ENCODE results near the gene ADRB2.

Gene ADRB2

DNA sequence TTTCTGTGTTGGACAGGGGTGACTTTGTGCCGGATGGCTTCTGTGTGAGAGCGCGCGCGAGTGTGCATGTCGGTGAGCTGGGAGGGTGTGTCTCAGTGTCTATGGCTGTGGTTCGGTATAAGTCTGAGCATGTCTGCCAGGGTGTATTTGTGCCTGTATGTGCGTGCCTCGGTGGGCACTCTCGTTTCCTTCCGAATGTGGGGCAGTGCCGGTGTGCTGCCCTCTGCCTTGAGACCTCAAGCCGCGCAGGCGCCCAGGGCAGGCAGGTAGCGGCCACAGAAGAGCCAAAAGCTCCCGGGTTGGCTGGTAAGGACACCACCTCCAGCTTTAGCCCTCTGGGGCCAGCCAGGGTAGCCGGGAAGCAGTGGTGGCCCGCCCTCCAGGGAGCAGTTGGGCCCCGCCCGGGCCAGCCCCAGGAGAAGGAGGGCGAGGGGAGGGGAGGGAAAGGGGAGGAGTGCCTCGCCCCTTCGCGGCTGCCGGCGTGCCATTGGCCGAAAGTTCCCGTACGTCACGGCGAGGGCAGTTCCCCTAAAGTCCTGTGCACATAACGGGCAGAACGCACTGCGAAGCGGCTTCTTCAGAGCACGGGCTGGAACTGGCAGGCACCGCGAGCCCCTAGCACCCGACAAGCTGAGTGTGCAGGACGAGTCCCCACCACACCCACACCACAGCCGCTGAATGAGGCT lies at the start of gene ADRB2:
Gene ADRB2 (plus strand): TSS at position 559 of the 686 bp plus-strand sequence. CDS start 221 bp downstream, outside the sequence.
- Mint-ChIP-seq H3K27me3 (peaks cover 32% of the 10 kb centered on the region), H3K4me1 (peaks cover 35% of the 10 kb centered on the region), H3K9me3 (no peaks in the 10 kb centered on the region), H3K27ac (peak within 1 kb of the TSS; percentile 64 to 76), H3K4me3 (peak within 1 kb of the TSS; percentile 88 to 89)
- peak; percentile 92 for ATAC-seq
- peak; percentile 85 to 88 for DNase-seq

DNA sequence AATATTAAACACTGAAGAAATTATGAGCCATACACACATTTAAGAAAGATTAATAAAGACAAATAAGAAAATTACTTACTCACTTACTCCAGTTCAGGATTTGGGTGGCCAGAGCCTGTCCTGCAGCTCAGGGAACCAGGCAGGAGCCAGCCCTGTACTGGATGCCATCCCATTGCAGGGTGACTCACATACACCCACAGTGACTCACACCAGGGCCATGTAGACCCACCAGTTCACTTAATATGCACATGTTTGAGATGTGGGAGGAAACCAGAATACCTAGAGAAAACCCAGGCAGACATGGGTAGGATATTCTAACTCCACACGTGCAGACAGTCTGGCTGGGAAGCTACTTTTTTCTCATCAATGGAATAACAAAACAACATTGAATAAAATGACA lies 49.6 kb upstream of the ADRB2 start:
- Mint-ChIP-seq H3K27me3 (peaks cover 54% of the 10 kb centered on the region), H3K9me3 (no peaks in the 10 kb centered on the region), H3K27ac (no peak overlapping the region), H3K4me3 (no peak overlapping the region), H3K4me1 (peaks cover 10% of the 10 kb centered on the region)
- peak; percentile 88 for ATAC-seq
- DNase-seq, result no peak

DNA sequence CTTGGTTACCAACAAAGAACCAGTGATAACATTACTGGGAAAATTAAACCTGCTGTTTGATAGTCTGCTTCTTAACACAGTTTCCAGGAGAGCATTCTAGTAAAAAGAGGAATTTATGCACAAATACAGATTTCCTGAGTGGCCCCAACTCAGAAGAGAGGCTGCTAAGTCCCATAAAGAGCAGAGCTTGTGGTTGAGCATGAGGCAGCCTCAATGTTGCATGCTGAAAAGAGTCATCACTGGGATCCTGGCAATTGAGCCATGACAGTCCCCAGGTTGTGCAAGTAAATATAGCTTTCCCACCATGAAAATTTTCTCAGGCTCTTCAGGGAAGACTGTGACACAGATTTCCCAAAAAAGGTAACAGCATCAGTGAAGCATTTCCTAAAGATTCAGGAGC lies 47.5 kb upstream of the ADRB2 start:
- H3K4me1 Mint-ChIP-seq, result peaks cover 10% of the 10 kb centered on the region
- peaks cover 46% of the 10 kb centered on the region for H3K27me3 Mint-ChIP-seq
- DNase-seq (no peak), ATAC-seq (no peak)
- H3K27ac Mint-ChIP-seq, result no peak overlapping the region
- H3K9me3 Mint-ChIP-seq, result no peaks in the 10 kb centered on the region
- no peak overlapping the region for H3K4me3 Mint-ChIP-seq

DNA sequence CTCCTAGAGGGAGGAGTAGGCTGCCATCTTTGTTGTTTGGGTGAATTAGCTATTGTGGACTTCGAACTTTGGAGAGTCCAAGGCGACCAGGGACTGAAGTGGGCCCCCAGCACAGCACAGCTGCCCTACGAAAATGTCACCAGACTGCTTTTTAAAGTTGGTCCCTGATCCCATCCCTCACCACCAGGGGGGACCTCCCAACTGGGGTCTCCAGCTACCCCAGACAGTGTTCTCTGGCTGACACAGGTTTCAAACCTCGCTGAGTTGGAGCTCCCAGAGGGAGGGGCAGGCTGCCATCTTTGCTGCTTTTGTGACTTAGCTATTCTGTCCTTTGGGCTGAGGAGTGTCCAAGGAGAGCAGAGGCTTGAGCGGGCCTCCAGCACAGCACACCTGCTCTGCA lies 45.7 kb upstream of the ADRB2 start:
- H3K27ac Mint-ChIP-seq, result no peak overlapping the region
- no peaks in the 10 kb centered on the region for H3K9me3 Mint-ChIP-seq
- DNase-seq (no peak), ATAC-seq (no peak)
- peaks cover 47% of the 10 kb centered on the region for H3K27me3 Mint-ChIP-seq
- peaks cover 10% of the 10 kb centered on the region for H3K4me1 Mint-ChIP-seq
- no peak overlapping the region for H3K4me3 Mint-ChIP-seq

DNA sequence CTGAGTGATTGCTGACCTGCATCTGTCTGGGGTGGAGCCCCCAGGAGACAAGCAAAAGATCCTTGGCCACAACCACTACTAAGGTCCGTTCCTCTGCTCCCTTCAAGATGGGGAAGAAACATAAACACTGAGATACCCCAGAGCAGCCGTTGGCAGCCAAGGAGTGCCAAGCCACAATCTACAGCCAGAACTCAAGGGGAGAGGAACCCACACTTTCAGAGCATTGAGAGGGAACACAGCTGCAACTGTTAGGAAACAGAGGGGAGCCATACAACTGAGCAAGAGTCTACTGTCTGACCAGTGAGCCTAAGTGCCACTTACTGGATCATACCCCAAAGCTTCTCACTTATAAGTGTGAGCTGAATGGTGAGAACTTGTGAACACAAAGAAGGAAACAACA lies 44.6 kb upstream of the ADRB2 start:
- ATAC-seq (no peak), DNase-seq (no peak)
- Mint-ChIP-seq H3K4me1 (peaks cover 7% of the 10 kb centered on the region), H3K27ac (no peak overlapping the region), H3K9me3 (no peaks in the 10 kb centered on the region), H3K27me3 (peaks cover 49% of the 10 kb centered on the region), H3K4me3 (no peak overlapping the region)

DNA sequence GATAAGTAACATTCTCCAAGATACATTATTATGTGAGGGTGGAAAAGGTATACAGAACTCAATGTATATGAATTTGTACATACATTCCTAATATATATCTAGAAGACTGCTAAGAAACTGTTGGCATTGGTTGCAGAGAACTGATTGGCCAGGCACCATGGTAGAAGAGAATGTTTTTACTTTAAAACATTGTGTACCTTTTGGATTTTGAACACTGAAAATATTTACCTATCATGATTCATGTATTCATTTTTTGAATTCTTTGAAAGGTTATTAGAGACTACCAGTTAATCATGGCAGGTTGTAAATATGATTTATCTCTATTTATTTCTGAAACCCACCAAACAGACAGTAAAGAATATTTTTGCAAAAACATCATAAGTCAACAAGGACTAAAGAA lies 41.2 kb upstream of the ADRB2 start:
- Mint-ChIP-seq H3K9me3 (no peaks in the 10 kb centered on the region), H3K27ac (no peak overlapping the region), H3K27me3 (peaks cover 55% of the 10 kb centered on the region), H3K4me1 (no peaks in the 10 kb centered on the region), H3K4me3 (no peak overlapping the region)
- DNase-seq, result no peak
- no peak for ATAC-seq

DNA sequence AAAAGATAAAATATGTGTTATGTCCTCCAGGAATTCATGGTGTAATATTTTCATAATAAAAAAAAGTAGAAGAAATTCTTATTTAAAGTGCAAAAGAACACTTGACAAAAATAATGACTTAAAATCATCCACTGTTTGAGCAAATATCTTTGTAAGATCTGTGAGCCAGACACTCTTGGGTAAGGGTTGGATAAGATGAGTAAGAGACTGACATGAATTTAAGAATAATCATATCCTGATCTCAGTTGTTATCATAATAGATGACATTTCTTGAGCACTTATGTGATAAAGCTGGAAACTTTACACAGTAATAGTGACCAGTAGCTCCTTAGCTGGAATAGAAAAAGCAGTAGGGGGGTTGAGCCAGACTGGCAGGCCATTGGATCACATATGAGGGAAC lies 40.0 kb upstream of the ADRB2 start:
- peaks cover 11% of the 10 kb centered on the region for H3K4me1 Mint-ChIP-seq
- DNase-seq (no peak), ATAC-seq (no peak)
- H3K4me3 Mint-ChIP-seq, result no peak overlapping the region
- peaks cover 54% of the 10 kb centered on the region for H3K27me3 Mint-ChIP-seq
- no peak overlapping the region for H3K27ac Mint-ChIP-seq
- no peaks in the 10 kb centered on the region for H3K9me3 Mint-ChIP-seq

DNA sequence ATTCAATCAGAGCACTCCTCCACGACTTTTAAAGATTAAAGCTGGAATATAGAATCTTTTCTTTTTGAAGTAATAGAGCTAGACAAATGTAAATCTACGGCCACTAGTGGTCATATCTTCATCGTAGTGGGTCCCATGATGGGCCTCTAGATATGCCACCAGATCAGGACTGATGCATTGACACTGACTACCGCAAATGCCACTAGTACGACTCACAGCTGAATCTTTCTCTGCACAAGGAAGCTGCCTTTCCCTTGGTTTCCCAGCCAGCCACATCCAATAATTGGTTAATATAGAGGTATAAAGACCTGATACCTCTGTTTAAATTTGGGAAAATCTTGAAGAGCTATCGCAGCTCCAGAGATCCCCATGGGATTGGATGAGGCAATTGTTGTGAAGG lies 37.8 kb upstream of the ADRB2 start:
- Mint-ChIP-seq H3K9me3 (no peaks in the 10 kb centered on the region), H3K4me3 (no peak overlapping the region), H3K27me3 (peaks cover 52% of the 10 kb centered on the region), H3K27ac (no peak overlapping the region), H3K4me1 (peaks cover 31% of the 10 kb centered on the region)
- ATAC-seq (no peak), DNase-seq (no peak)

DNA sequence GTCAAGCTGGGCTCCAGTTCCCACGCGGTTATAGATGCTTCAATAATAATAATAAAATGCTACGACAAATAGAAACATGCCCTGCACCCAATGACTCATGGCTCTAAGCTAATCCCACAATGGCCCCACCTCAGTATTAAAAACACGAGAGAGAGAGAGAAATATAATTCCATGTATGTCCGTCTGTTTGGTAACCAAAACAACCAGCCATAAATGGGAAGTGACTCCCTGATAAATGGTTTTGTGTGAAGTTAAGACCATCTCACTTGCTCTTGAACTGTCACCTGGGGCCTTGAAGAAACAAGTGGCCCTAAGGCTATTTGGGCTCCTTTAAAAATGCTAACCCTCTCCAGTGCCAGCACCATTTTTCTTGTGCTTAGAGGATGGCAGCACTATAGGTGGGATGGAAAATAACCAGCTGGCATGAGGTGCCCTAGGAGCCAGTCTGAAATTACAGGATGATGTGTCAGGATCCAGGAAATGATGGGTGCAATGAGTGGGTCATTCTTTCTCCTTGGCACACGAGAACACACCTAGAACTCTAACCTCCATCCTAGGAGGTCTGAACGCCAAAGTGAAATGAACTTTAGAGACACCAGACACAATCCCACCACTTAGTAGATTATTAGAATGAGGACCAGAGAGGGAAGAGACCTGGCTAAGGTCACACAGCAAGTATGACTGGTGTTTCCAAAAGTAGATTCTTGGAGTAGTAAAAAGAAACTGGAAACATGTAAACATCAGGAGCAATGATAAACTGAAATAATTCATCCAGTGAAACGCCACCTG lies 35.7 kb upstream of the ADRB2 start:
- peaks cover 58% of the 10 kb centered on the region for H3K27me3 Mint-ChIP-seq
- ATAC-seq (peak; percentile 61), DNase-seq (no peak)
- H3K4me3 Mint-ChIP-seq, result peak overlapping the region; percentile 13 to 30
- peaks cover 45% of the 10 kb centered on the region for H3K4me1 Mint-ChIP-seq
- H3K27ac Mint-ChIP-seq, result no peak overlapping the region
- no peaks in the 10 kb centered on the region for H3K9me3 Mint-ChIP-seq

DNA sequence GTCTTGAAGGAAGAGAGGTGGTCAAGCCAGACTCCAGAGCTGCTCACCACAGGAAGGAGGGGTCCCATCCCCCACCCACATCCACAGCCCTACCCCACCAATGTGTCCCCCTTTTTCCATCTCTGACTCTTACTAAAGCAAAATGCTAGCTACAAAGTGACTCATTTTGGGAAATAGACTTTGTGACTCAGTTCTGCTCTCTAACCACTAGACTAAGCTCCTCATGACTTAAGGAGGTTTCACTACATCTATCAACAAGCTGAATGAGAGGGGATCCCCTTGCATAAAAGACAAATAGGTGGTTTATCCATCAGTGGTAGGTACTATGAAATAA lies 35.1 kb upstream of the ADRB2 start:
- peaks cover 61% of the 10 kb centered on the region for H3K27me3 Mint-ChIP-seq

DNA sequence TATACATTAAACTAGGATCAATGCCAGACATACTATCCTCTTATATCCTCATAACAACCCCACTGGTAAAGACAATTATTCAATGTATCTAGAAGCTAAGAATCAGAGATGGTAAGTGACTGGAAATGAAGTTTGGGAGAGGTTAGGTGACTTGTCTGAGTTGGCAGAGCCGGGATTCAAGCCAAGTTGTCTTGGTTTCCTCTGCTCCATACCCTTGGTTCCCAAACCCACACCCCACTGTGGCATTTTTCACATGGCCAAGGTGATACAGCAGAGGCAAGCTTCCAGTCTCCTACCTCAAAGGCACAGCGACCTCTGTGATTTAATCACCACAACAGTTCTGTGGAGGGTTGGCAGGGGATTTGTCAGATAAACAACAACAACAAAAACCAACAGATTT lies 34.7 kb upstream of the ADRB2 start:
- Mint-ChIP-seq H3K4me3 (peak overlapping the region; percentile 30 to 31), H3K4me1 (peaks cover 45% of the 10 kb centered on the region), H3K9me3 (no peaks in the 10 kb centered on the region), H3K27ac (peak overlapping the region; percentile 27 to 64), H3K27me3 (peaks cover 61% of the 10 kb centered on the region)
- ATAC-seq (no peak), DNase-seq (no peak)

More for the DNA sequence above, 35.1 kb upstream of the ADRB2 start:
- no peaks in the 10 kb centered on the region for H3K9me3 Mint-ChIP-seq
- H3K27ac Mint-ChIP-seq, result peak overlapping the region; percentile 27 to 64
- H3K4me3 Mint-ChIP-seq, result peak overlapping the region; percentile 30 to 31
- DNase-seq (peak; percentile 42 to 69), ATAC-seq (peak; percentile 97)
- peaks cover 45% of the 10 kb centered on the region for H3K4me1 Mint-ChIP-seq

DNA sequence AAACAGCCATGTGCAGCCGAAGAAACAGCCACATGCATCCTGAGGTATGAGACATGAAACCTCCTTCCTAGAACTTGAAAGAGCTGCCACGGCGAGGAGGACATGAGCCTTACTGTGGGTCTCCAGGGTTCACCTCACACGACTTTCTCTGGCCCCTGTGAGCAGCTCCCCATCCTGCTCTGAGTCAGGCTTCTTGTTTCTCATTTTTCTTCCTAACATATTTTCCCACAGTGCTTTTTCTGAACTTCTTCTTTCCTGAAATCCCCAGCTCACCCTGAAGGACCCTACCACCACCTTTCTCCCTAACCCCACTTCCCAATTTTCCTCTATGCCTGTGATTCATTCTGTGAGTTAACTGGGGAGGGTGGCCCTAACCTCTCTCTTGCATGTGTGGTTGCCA lies 33.7 kb upstream of the ADRB2 start:
- ATAC-seq (no peak), DNase-seq (no peak)
- Mint-ChIP-seq H3K4me3 (no peak overlapping the region), H3K4me1 (peaks cover 45% of the 10 kb centered on the region), H3K27me3 (peaks cover 61% of the 10 kb centered on the region), H3K9me3 (no peaks in the 10 kb centered on the region), H3K27ac (peak overlapping the region in 1 of 2 donors; percentile 1)

DNA sequence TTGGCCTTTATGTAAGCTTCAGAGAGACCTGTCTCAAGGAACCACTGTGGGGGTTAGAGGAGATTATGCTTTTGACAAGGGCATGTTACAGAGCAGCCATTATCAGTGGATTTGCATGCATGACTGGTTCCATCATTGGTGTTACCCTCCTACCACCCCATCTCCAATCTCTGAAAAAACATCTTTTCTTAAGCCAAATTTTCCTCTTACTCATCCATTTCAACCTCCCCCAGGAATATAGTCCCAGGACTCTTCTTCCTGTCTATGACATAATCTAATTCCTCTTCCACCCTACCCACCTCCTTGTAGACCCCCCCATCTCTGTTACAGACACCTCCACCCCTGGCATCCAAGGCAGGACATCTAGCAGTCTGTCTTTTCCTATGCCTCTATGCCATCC lies 33.1 kb upstream of the ADRB2 start:
- H3K9me3 Mint-ChIP-seq, result no peaks in the 10 kb centered on the region
- no peak overlapping the region for H3K4me3 Mint-ChIP-seq
- H3K27me3 Mint-ChIP-seq, result peaks cover 58% of the 10 kb centered on the region
- peaks cover 45% of the 10 kb centered on the region for H3K4me1 Mint-ChIP-seq
- H3K27ac Mint-ChIP-seq, result peak overlapping the region in 1 of 2 donors; percentile 48
- ATAC-seq, result no peak
- no peak for DNase-seq

DNA sequence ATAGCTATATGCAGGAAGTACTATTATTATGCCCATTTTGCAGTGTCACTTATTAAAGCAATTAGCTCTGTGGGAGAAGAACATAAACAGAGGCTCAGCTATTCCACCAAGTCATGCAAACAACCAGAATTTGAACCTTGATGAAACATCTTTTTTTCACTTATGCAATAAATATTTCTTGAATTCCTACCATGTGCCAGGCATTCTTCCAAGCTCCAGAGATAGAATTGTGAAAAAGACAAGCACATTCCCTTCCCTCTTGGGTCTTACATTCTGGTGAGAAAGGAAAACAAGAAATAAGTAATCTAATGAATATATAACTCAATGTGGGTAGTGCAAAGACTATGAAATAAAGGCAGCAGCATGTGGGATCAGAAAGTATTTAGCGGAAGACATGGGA lies 32.1 kb upstream of the ADRB2 start:
- Mint-ChIP-seq H3K9me3 (no peaks in the 10 kb centered on the region), H3K27me3 (peaks cover 47% of the 10 kb centered on the region), H3K27ac (no peak overlapping the region), H3K4me1 (peaks cover 45% of the 10 kb centered on the region), H3K4me3 (no peak overlapping the region)
- ATAC-seq (no peak), DNase-seq (no peak)

DNA sequence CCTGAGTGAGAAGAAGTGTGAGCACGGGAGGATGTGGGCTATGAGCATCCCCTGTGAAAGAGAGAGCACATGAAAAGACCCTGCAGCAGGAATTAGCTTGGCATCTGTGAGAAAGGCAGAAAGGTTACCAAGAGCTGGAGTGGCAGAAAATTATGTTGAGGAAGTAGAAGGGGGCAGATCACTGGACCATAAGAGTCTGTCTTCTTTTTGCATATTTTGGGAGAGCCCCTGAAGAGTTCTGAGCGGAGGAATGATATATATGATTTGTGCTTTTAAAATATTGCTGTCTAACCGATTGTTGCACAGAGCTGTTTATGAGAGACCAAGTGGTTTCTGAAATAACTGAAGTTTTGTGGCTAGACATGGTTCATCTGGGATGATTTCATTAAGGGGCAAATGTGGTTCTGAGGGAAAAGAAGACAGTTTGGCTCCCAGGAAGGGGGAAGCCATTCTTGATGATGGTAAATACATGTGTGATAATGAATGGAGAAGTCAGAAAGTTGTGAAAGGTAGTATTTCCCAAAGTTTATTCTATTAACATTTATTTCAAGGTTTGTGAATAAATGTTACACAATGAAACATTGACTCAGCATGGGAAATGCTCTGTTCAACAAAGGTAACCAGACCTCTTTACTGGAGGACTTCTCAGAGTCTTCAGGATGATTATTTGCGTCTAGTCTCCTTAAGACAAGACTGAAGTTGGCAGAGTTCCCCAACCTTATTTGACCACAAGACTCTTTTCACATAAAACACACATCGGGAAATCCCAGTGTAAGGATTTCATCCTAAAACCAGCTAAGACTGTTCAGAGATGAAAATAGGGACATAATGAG lies 31.5 kb upstream of the ADRB2 start:
- no peak overlapping the region for H3K27ac Mint-ChIP-seq
- peak overlapping the region in 1 of 2 donors; percentile 31 for H3K4me3 Mint-ChIP-seq
- H3K27me3 Mint-ChIP-seq, result peaks cover 41% of the 10 kb centered on the region
- no peaks in the 10 kb centered on the region for H3K9me3 Mint-ChIP-seq
- DNase-seq (no peak), ATAC-seq (no peak)
- peaks cover 49% of the 10 kb centered on the region for H3K4me1 Mint-ChIP-seq

DNA sequence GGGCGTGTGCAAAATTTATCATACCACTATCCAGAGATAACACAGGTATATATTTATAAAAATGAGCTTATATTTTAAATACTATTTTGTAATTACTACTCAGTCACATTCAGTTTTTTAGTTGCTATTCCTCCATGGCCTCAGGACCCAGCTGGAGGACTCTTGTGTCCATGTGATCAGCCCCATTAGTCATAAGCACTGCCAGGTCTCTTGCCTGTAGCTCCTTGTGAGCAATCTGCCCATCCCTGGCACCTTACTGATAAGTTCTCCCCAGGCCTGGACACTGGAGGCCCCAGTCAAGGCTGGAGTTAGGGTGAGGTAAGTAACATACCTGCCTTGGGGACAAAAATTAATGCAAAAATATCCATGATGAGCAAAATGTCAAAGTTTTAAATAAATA lies 29.5 kb upstream of the ADRB2 start:
- Mint-ChIP-seq H3K27me3 (peaks cover 51% of the 10 kb centered on the region), H3K27ac (no peak overlapping the region), H3K9me3 (no peaks in the 10 kb centered on the region), H3K4me3 (no peak overlapping the region), H3K4me1 (peaks cover 52% of the 10 kb centered on the region)
- DNase-seq (no peak), ATAC-seq (no peak)

Measured in stimulated activated naive CD8-positive, alpha-beta T cell treated with anti-CD3 and anti-CD28 coated beads, Interleukin-15, amount 100 ng/mL, for 72 hours (primary cell).